GM12878 (cell line): ENCODE results near the gene ADGRV1. TPM values are rescaled to one million over a fixed set of nuclear protein-coding genes. Genes with fewer than 3 reads are reported as not detected.

ENCODE experiments used
- ATAC-seq: fragments of 200-7000 bp; cut with Tn5 transposase; 3 replicates; pipeline ENCODE4 v1.9.1; 2020; ENCODE audit warnings: mild to moderate bottlenecking, moderate library complexity
- BruUV-seq: library from RNA; stranded (reverse); fragments of 400-500 nt; replicated peaks from 2 replicates; lab custom pipeline; 2021; lab: Mats Ljungman, UMichigan
- CTCF ChIA-PET: fragments of 300-600 bp; sonication (Branson Sonifier 250); formaldehyde crosslinking; extraction: SDS; loops from one replicate; lab custom pipeline; 2021; ENCODE audit warnings: inconsistent platforms; lab: Yijun Ruan, JAX
- POLR2A ChIA-PET: fragments of 350-600 bp; formaldehyde crosslinking; extraction: SDS; loops from one replicate; lab custom pipeline; 2021; ENCODE audit warnings: inconsistent platforms; lab: Charles Lee
- RAD21 ChIA-PET: fragments of 300-600 bp; sonication (Branson Sonifier 250); formaldehyde crosslinking; loops from one replicate; lab custom pipeline; 2023; ENCODE audit warnings: antibody characterized with exemption; ENCODE audit not compliant: unreplicated experiment; lab: Charles Lee
- SMC1A ChIA-PET: fragments of 300-600 bp; sonication (Branson Sonifier 250); formaldehyde crosslinking; loops from one replicate; lab custom pipeline; 2023; ENCODE audit not compliant: unreplicated experiment, uncharacterized antibody; lab: Charles Lee
- DNase-seq: peaks from one replicate; pipeline ENCODE4 v3.0.0-alpha.2; 2011; ENCODE audit warnings: low read depth, low spot score
- FAIRE-seq: peaks from 3 replicates; lab custom pipeline; 2011; peaks lifted over from hg19 to GRCh38; lab: Jason Lieb, UNC
- H2AFZ ChIP-seq: 2 replicates; pipeline ENCODE4 v1.6.0; 2011; ENCODE audit warnings: low read depth, low read length, control low read depth; ENCODE audit not compliant: control insufficient read depth
- H3K27ac ChIP-seq: 2 replicates; pipeline ENCODE4 v1.5.1; 2011; ENCODE audit warnings: control low read depth; ENCODE audit not compliant: control insufficient read depth, insufficient read depth
- H3K27me3 ChIP-seq, 2 experiments: replicated peaks in 1 of 2; 2 replicates each; pipeline versions ENCODE4 v1.6.0 to v1.6.1; 2011; ENCODE audit warnings: low read length in 1 of 2; ENCODE audit not compliant: control insufficient read depth in 2 of 2, insufficient read depth in 2 of 2
- H3K36me3 ChIP-seq, 2 experiments: 2 replicates each; pipeline ENCODE4 v1.5.1; 2011; ENCODE audit warnings: low read length in 1 of 2; ENCODE audit not compliant: control insufficient read depth in 2 of 2, insufficient read depth in 2 of 2
- H3K4me1 ChIP-seq: 2 replicates; pipeline ENCODE4 v1.6.1; 2011; ENCODE audit warnings: mild to moderate bottlenecking, low read length, moderate library complexity, mixed read lengths; ENCODE audit not compliant: control insufficient read depth, insufficient read depth
- H3K4me2 ChIP-seq: 2 replicates; pipeline ENCODE4 v1.6.0; 2011; ENCODE audit warnings: control low read depth; ENCODE audit not compliant: control insufficient read depth, insufficient read depth
- H3K4me3 ChIP-seq: fragments of 200-600 bp; sonication (generic); 2 replicates; pipeline ENCODE4 v1.5.1; 2016
- H3K79me2 ChIP-seq: 2 replicates; pipeline ENCODE4 v1.6.0; 2011; ENCODE audit warnings: low read length; ENCODE audit not compliant: control insufficient read depth, insufficient read depth
- H3K9ac ChIP-seq: 2 replicates; pipeline ENCODE4 v1.8.0; 2011; ENCODE audit warnings: low read length, control low read depth, mixed read lengths; ENCODE audit not compliant: control insufficient read depth, insufficient read depth
- H3K9me3 ChIP-seq: replicated peaks from 3 replicates; pipeline ENCODE4 v1.5.1; 2011; ENCODE audit warnings: mild to moderate bottlenecking, low read length; ENCODE audit not compliant: control insufficient read depth, insufficient read depth
- H4K20me1 ChIP-seq: 2 replicates; pipeline ENCODE4 v1.6.0; 2011; ENCODE audit not compliant: control insufficient read depth, insufficient read depth
- ATF2 ChIP-seq: IDR thresholded peaks from 2 replicates; pipeline ENCODE4 v1.6.1; 2012; ENCODE audit warnings: low read length, inconsistent platforms
- ATF3 ChIP-seq: IDR thresholded peaks from 2 replicates; pipeline ENCODE4 v1.6.1; 2011; ENCODE audit warnings: low read depth, mild to moderate bottlenecking, low read length, moderate library complexity, borderline replicate concordance; ENCODE audit errors: extremely low read depth
- BCLAF1 ChIP-seq: fragments of 450-650 bp; IDR thresholded peaks from 2 replicates; pipeline ENCODE4 v1.6.1; 2017; ENCODE audit warnings: antibody characterized with exemption, mild to moderate bottlenecking, moderate library complexity
- CBFB ChIP-seq: IDR thresholded peaks from 2 replicates; pipeline ENCODE4 v1.6.1; 2016; ENCODE audit warnings: antibody characterized with exemption, low read depth
- CHD1 ChIP-seq: IDR thresholded peaks from 2 replicates; pipeline ENCODE4 v1.6.1; 2012; ENCODE audit warnings: low read depth, low read length, improper control_type of control experiment
- CTCF ChIP-seq, 3 experiments: IDR thresholded peaks in 2 of 3; conservative IDR thresholded peaks in 1 of 3; 2 replicates each; pipeline ENCODE4 v1.5.1; 2011; ENCODE audit warnings: low read depth in 3 of 3, low read length in 3 of 3, mild to moderate bottlenecking in 3 of 3, control low read depth in 2 of 3, moderate library complexity in 2 of 3, inconsistent platforms in 1 of 3, mixed read lengths in 1 of 3; ENCODE audit not compliant: control insufficient read depth in 2 of 3, insufficient read depth in 1 of 3; ENCODE audit errors: extremely low read depth in 1 of 3
- DPF2 ChIP-seq: fragments of 450-650 bp; IDR thresholded peaks from 2 replicates; pipeline ENCODE4 v1.6.1; 2017; ENCODE audit warnings: mild to moderate bottlenecking
- ELK1 ChIP-seq: IDR thresholded peaks from 2 replicates; pipeline ENCODE4 v1.6.1; 2012; ENCODE audit warnings: low read depth, low read length, improper control_type of control experiment
- IRF3 ChIP-seq: fragments of 450-650 bp; IDR thresholded peaks from 2 replicates; pipeline ENCODE4 v1.6.1; 2014; ENCODE audit warnings: mild to moderate bottlenecking
- MEF2A ChIP-seq: IDR thresholded peaks from 2 replicates; pipeline ENCODE4 v1.6.1; 2011; ENCODE audit warnings: low read depth, mild to moderate bottlenecking, low read length, moderate library complexity; ENCODE audit not compliant: insufficient read depth
- RB1 ChIP-seq: fragments of 450-650 bp; formaldehyde crosslinking; IDR thresholded peaks from 2 replicates; pipeline ENCODE4 v1.6.1; 2017; ENCODE audit warnings: mild to moderate bottlenecking, borderline replicate concordance
- RELA ChIP-seq: fragments of 450-650 bp; IDR thresholded peaks from 2 replicates; pipeline ENCODE4 v1.8.0; 2014; ENCODE audit warnings: borderline replicate concordance; ENCODE audit not compliant: partially characterized antibody
- WRNIP1 ChIP-seq: IDR thresholded peaks from 2 replicates; pipeline ENCODE4 v1.6.1; 2011; ENCODE audit warnings: low read depth, low read length, improper control_type of control experiment, borderline replicate concordance
- YY1 ChIP-seq: IDR thresholded peaks from 2 replicates; pipeline ENCODE4 v1.6.1; 2011; ENCODE audit warnings: low read depth, mild to moderate bottlenecking, low read length
- WGBS: methylation state at CpG from one replicate; pipeline ENCODE4 v1.1.6; 2016; ENCODE audit warnings: low lambda C conversion rate; ENCODE audit not compliant: insufficient replicate concordance, insufficient coverage; ENCODE audit errors: missing lambda C conversion rate; 5-methylcytosine and 5-hydroxymethylcytosine counted together
- in situ Hi-C: fragments of 300-500 bp; cut with MboI; formaldehyde crosslinking; loops from 9 replicates; pipeline ENCODE4 v1.14.3; 2018; ENCODE audit warnings: mixed read lengths
- intact Hi-C: fragments of 100-400 bp; cut with micrococcal nuclease; formaldehyde crosslinking; loops from one replicate; pipeline ENCODE4 v1.14.2; 2022; ENCODE audit not compliant: unreplicated experiment
- polyA plus RNA-seq, 11 experiments: library from polyadenylated mRNA; depleted of rRNA in 4 of 11; unstranded in 6 of 11; stranded (reverse) in 5 of 11; fragments of >200 nt; fragmentation: Nextera tagmentation in 4 of 11; fragmentation: Illumina TruSeq in 1 of 11; extraction: Ambion mirVana in 4 of 11; extraction: Trizol in 1 of 11; gene quantifications; 1 replicate in 1 of 11; 2 replicates in 10 of 11; pipeline versions ENCODE4 v1.2.1 to v1.2.3, GENCODE V29; 2011 to 2016; ENCODE audit warnings: inconsistent platforms in 2 of 11, missing spikeins in 2 of 11, low read depth in 1 of 11
- total RNA-seq, 4 experiments: library from RNA; depleted of rRNA in 3 of 4; stranded (reverse); fragments of >200 nt in 3 of 4; fragmentation: Illumina TruSeq in 1 of 4; extraction: Trizol in 1 of 4; gene quantifications; 2 replicates each; pipeline versions ENCODE4 v1.2.1 to v1.2.3, GENCODE V29; 2013 to 2021

Gene ADGRV1
- total and polyA plus RNA-seq, 10 of the 15 experiments (the other 5 are each of a cell fraction or from before 2014, with no cell fraction given), result 0.04 to 8.1 (median 0.16) TPM; not detected in 1

- no peaks in the 10 kb centered on the region for H3K36me3 ChIP-seq
- in situ Hi-C loops (no loop called here), intact Hi-C loops (loop anchor here (5.0 kb wide), 1 partner anchor 100 kb away; no protein-coding TSS in a partner anchor)
- SMC1A ChIA-PET, result interaction anchor here (0.8 to 1.2 kb wide), 5 partner anchors 10 to 323 kb away, joined by 3 to 5 read pairs (median 3); no protein-coding TSS in a partner anchor
- no peaks in the 10 kb centered on the region for H3K27me3 ChIP-seq
- no peak overlapping the region for H3K4me3 ChIP-seq
- POLR2A ChIA-PET, result no interaction called here
- no peaks in the 10 kb centered on the region for H4K20me1 ChIP-seq
- DNase-seq (no peak), FAIRE-seq (no peak), ATAC-seq (peak; percentile 48)
- H3K4me2 ChIP-seq, result peak overlapping the region; percentile 44
- RAD21 ChIA-PET, result interaction anchor here (1.2 kb wide), 1 partner anchor 76 kb away, joined by 3 read pairs; no protein-coding TSS in a partner anchor
- no peak overlapping the region for H3K9ac ChIP-seq
- no peaks in the 10 kb centered on the region for H3K79me2 ChIP-seq
- peaks cover 15% of the 10 kb centered on the region for H3K4me1 ChIP-seq
- H2AFZ ChIP-seq, result no peak overlapping the region; the same call in 1 of the 2 replicates
- BruUV-seq, result no TSS peak
- CTCF ChIA-PET, result interaction anchor here (0.6 to 1.6 kb wide), 4 partner anchors 9 to 324 kb away, joined by 3 to 4 read pairs (median 4); no protein-coding TSS in a partner anchor
- 0% methylated on average over 2 of the region's 2 CpGs for whole genome bisulfite sequencing
- peaks cover 2% of the 10 kb centered on the region; the same call in 1 of the 3 replicates for H3K9me3 ChIP-seq
- no peak overlapping the region for H3K27ac ChIP-seq
- no peak for TF ChIP-seq IRF3
- no peak for TF ChIP-seq RB1
- TF ChIP-seq MEF2A, result no peak
- TF ChIP-seq RELA, result no peak
- TF ChIP-seq BCLAF1, result no peak
- no peak for TF ChIP-seq CBFB
- no peak for TF ChIP-seq CTCF (IDR thresholded peaks at IDR 0.05 in 2 of 3, conservative IDR thresholded peaks at IDR 0.05 in 1 of 3; ENCODE audit: control insufficient read depth in 2 of 3, extremely low read depth in 1 of 3, insufficient read depth in 1 of 3, low read depth in 3 of 3, low read length in 3 of 3)
- no peak for TF ChIP-seq YY1
- no peak for TF ChIP-seq ELK1
- TF ChIP-seq ATF2, result 0 out of 2 replicates have a peak, but pooled peaks have one; percentile 18
- TF ChIP-seq CHD1, result no peak
- no peak for TF ChIP-seq ATF3
- no peak for TF ChIP-seq DPF2
- no peak for TF ChIP-seq WRNIP1
Observed at GRCh38 chr5:91061946-91062562, 503.5 kb downstream of the ADGRV1 start.
